Muscle of leg (tissue), 11 donors: Measurements from ENCODE around the gene ZBTB39. TPM values are rescaled to one million over a fixed set of nuclear protein-coding genes. Genes with fewer than 3 reads are reported as not detected.
A peak's percentile ranks its signal among the peaks of the same experiment; 100 is the strongest.
"Not testable (repeated sequence)": the region's sequence is repeated elsewhere in the genome, so short reads cannot be mapped to it uniquely, and the experiment has no call there.

ENCODE experiments used
- DNase-seq: peaks from one replicate; pipeline ENCODE4 v3.0.0; 2013
- H3K27ac ChIP-seq: one replicate; pipeline ENCODE4 v1.5.1; 2013; ENCODE audit warnings: mild to moderate bottlenecking, low read length, control low read depth
- H3K27me3 ChIP-seq: one replicate; pipeline ENCODE4 v1.6.1; 2013; ENCODE audit warnings: low read length; ENCODE audit not compliant: control insufficient read depth, insufficient read depth
- H3K36me3 ChIP-seq: one replicate; pipeline ENCODE4 v1.6.1; 2013; ENCODE audit warnings: low read length; ENCODE audit not compliant: control insufficient read depth, insufficient read depth
- H3K4me1 ChIP-seq: one replicate; pipeline ENCODE4 v1.6.1; 2013; ENCODE audit warnings: low read length; ENCODE audit not compliant: control insufficient read depth, insufficient read depth
- H3K4me3 ChIP-seq: one replicate; pipeline ENCODE4 v1.5.1; 2013; ENCODE audit warnings: low read length, control low read depth
- H3K9me3 ChIP-seq: replicated peaks from 2 replicates; pipeline ENCODE4 v1.6.1; 2013; ENCODE audit warnings: low read depth, low read length; ENCODE audit not compliant: control insufficient read depth
- WGBS: methylation state at CpG from one replicate; pipeline ENCODE4 v1.1.5; 2013; ENCODE audit warnings: missing lambda C conversion rate; ENCODE audit not compliant: insufficient coverage; 5-methylcytosine and 5-hydroxymethylcytosine counted together
- polyA plus RNA-seq, 8 donors: library from polyadenylated mRNA; unstranded; fragments of 120-200 nt; gene quantifications; one replicate each; pipeline versions ENCODE4 v1.2.1 to v1.2.3, GENCODE V29; 2013; ENCODE audit warnings: inconsistent platforms in 1 of 8, low replicate concordance in 1 of 8; ENCODE audit not compliant: insufficient read length in 8 of 8, insufficient read depth in 1 of 8
- total RNA-seq: library from RNA; stranded (reverse); fragments of 120-200 nt; gene quantifications from one replicate; pipeline ENCODE4 v1.2.4, GENCODE V29; 2013

ZBTB39 gene
- total and polyA plus RNA-seq, 9 donors: 4.3 to 7.0 (median 5.7) TPM

- H3K9me3 ChIP-seq, H3K27ac ChIP-seq, H3K4me1 ChIP-seq, H3K4me3 ChIP-seq, DNase-seq, H3K36me3 ChIP-seq: not testable (repeated sequence)
- peaks cover 25% of the 10 kb centered on the region for H3K27me3 ChIP-seq
- WGBS: 52% methylated on average over 2 of the region's 5 CpGs
These were observed 12.0 kb upstream of the ZBTB39 start for GRCh38 chr12:57018353-57018752.

GRCh38 chr12:57016348-57016747 is 10.0 kb upstream of the ZBTB39 start, which contains the start of gene TAC3:
TAC3 (minus strand) TSS chr12:57016529; CDS start chr12:57015797, 732 bp downstream.
- Histone ChIP-seq H3K27ac (no peak within 1 kb of the TSS), H3K27me3 (peaks cover 33% of the 10 kb centered on the region), H3K9me3 (no peaks in the 10 kb centered on the region), H3K36me3 (no peaks in the 10 kb centered on the region), H3K4me1 (no peaks in the 10 kb centered on the region), H3K4me3 (no peak within 1 kb of the TSS)
- WGBS: no CpG with 5 or more reads among the region's 6 CpGs
- no peak for DNase-seq

DNA sequence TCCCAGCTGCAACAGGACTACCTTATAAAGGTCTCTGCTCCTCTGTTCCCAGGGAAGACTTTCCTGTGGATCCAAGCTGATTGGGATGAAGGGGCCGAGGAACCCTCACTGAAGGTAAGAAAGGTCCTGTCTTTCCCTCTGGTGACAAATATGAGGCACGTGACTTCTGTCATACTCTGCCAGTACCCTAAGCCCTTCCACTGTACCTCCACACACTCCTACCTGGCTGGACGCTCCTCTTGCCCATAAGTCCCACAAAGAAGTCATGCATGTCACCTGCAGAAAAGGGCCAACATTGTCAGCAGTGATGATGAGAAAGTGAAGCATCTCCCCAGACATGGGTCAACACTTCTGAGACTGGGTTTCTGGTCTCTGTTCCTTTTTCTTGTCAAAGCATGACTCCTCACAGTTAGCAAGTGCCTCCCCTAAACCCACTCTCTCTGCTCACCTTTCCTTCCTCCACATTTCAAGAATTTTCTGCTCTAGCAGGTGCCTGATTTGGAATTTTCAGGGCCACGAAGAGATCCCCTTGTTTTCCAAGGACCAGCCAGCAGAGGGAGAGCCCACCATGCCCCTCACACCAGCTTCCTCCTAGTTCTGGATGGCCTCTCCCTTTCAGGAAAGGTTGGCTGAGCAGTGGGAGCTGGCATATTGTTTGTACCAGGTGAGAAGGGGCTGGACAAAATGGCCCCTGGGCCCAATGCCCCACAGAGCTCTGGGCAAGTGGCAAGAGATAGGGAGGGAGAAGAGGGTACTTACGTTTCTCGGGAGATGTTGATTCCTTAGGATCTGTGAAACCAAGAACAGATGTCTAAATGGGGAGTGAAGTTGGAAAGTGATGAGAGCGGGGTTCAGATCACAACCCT is 6.5 kb upstream of the ZBTB39 start:
- 33% methylated on average over 1 of the region's 7 CpGs for WGBS
- Histone ChIP-seq H3K9me3 (no peaks in the 10 kb centered on the region), H3K27ac (no peak overlapping the region), H3K36me3 (no peaks in the 10 kb centered on the region), H3K27me3 (peaks cover 31% of the 10 kb centered on the region), H3K4me3 (no peak overlapping the region), H3K4me1 (peaks cover 3% of the 10 kb centered on the region)
- DNase-seq: no peak

- WGBS: 40% methylated on average over 2 of the region's 12 CpGs
- Histone ChIP-seq H3K4me1 (peaks cover 5% of the 10 kb centered on the region), H3K4me3 (no peak overlapping the region), H3K9me3 (no peaks in the 10 kb centered on the region), H3K36me3 (no peaks in the 10 kb centered on the region), H3K27ac (no peak overlapping the region), H3K27me3 (peaks cover 31% of the 10 kb centered on the region)
- no peak for DNase-seq
These were observed 5.4 kb upstream of the ZBTB39 start for GRCh38 chr12:57011438-57012424.

DNA sequence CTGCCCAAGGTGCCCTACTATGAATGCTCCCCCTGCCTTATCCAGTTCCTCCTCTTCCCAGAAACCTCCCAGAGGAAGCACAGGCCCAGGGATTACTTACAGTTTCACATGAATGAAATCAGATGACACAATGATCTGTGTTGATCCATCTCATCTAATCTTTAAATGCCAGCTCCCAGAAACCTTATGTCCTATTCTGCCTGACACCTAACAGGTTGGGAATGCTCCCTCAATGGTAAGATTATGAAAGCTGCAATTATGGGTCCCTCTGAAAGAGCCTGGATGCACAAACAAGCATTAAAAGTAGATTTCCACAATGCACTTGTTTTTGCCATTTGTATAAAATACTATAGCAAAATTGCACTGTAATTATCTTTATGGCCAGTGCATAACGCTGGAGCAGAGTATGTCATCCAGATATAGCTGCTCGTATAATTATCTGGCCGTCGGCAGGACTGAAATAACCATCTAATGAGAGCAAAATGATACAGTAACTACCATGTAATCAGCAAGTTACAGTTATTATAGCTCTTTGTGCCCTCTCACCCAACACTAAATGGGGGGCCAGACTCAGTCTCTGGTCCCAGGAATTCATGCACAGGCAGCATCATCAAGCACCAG is 4.4 kb upstream of the ZBTB39 start:
- WGBS: no CpG with 5 or more reads among the region's 4 CpGs
- H3K4me1 ChIP-seq: peaks cover 10% of the 10 kb centered on the region
- DNase-seq: no peak
- H3K4me3 ChIP-seq: no peak overlapping the region
- no peaks in the 10 kb centered on the region for H3K9me3 ChIP-seq
- H3K36me3 ChIP-seq: no peaks in the 10 kb centered on the region
- H3K27ac ChIP-seq: no peak overlapping the region
- H3K27me3 ChIP-seq: peaks cover 24% of the 10 kb centered on the region

GRCh38 chr12:57009949-57010626 is 3.7 kb upstream of the ZBTB39 start:
- WGBS: 100% methylated on average over 1 of the region's 5 CpGs
- H3K27ac ChIP-seq: no peak overlapping the region
- H3K4me3 ChIP-seq: no peak overlapping the region
- H3K27me3 ChIP-seq: peaks cover 21% of the 10 kb centered on the region
- no peaks in the 10 kb centered on the region for H3K36me3 ChIP-seq
- DNase-seq: no peak
- H3K4me1 ChIP-seq: peaks cover 12% of the 10 kb centered on the region
- no peaks in the 10 kb centered on the region for H3K9me3 ChIP-seq

GRCh38 chr12:57008178-57008577 is 1.8 kb upstream of the ZBTB39 start:
- Histone ChIP-seq H3K4me1 (peaks cover 12% of the 10 kb centered on the region), H3K27me3 (peaks cover 6% of the 10 kb centered on the region), H3K36me3 (peaks cover 18% of the 10 kb centered on the region), H3K9me3 (no peaks in the 10 kb centered on the region), H3K27ac (no peak overlapping the region), H3K4me3 (no peak overlapping the region)
- peak; percentile 79 for DNase-seq

GRCh38 chr12:57006809-57007475 is 596 bp upstream of the ZBTB39 start:
- H3K4me1 ChIP-seq: peaks cover 12% of the 10 kb centered on the region

GRCh38 chr12:57004651-57005050 is 1.7 kb downstream of the ZBTB39 start:
- H3K36me3 ChIP-seq: peaks cover 50% of the 10 kb centered on the region
- H3K9me3 ChIP-seq: no peaks in the 10 kb centered on the region
- no CpG with 5 or more reads among the region's 6 CpGs for WGBS
- no peaks in the 10 kb centered on the region for H3K27me3 ChIP-seq
- no peak for DNase-seq
- H3K4me1 ChIP-seq: peaks cover 14% of the 10 kb centered on the region
- no peak overlapping the region for H3K4me3 ChIP-seq
- no peak overlapping the region for H3K27ac ChIP-seq

More at GRCh38 chr12:57006809-57007475, 596 bp upstream of the ZBTB39 start:
- no peak for DNase-seq
- no peaks in the 10 kb centered on the region for H3K27me3 ChIP-seq
- peak overlapping the region; percentile 44 for H3K4me3 ChIP-seq
- H3K9me3 ChIP-seq: no peaks in the 10 kb centered on the region
- 70% methylated on average over 6 of the region's 10 CpGs for WGBS
- no peak overlapping the region for H3K27ac ChIP-seq
- peaks cover 30% of the 10 kb centered on the region for H3K36me3 ChIP-seq
